SKM-1 (cell line): Measurements from ENCODE around the gene PALLD.

ENCODE experiments used
- DNase-seq: peaks from one replicate; lab custom pipeline; 2025; ENCODE audit not compliant: unreplicated experiment; lab: John Stamatoyannopoulos, UW

The PALLD gene

GRCh38 chr4:168844353-168845049, 347.6 kb downstream of the PALLD start:
- DNase-seq, result no peak

GRCh38 chr4:168845897-168846296, 349.0 kb downstream of the PALLD start:
- DNase-seq, result no peak

GRCh38 chr4:168846414-168846813, 349.6 kb downstream of the PALLD start:
- DNase-seq, result no peak

DNA sequence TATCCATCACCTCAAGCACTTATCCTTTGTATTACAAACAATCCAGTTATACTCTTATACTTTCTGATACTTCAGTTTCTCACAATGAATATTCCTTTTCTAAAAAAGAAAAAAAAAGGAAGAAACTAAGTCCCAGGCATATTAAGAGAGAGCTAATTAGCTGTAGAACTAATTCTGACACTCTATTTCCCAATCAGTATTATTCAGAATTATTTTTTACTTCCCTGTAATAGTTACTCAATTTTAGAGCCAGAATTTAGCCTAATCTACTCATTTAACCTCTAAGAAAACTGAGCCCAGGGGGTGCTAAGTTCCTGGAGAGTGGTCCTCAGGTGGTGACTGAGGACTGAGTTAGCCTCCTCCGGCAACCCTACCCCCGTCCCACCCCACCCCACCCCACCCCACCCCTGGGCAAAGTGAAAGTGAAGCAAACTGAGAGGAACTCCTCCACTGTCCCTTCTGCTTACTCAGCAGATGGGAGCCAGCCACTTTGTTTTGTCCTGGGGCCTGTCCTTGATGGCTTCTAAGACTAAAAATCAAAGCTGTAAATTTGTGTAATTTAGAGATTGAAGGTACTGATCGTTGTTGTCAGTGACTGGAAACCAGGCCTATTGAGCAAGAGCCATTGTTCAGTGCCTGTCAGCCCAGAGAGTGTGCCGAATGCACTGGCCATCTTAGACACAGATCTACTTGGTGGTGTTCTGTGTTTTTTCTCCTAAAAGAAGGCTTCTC, 351.1 kb downstream of the PALLD start:
- no peak for DNase-seq

DNA sequence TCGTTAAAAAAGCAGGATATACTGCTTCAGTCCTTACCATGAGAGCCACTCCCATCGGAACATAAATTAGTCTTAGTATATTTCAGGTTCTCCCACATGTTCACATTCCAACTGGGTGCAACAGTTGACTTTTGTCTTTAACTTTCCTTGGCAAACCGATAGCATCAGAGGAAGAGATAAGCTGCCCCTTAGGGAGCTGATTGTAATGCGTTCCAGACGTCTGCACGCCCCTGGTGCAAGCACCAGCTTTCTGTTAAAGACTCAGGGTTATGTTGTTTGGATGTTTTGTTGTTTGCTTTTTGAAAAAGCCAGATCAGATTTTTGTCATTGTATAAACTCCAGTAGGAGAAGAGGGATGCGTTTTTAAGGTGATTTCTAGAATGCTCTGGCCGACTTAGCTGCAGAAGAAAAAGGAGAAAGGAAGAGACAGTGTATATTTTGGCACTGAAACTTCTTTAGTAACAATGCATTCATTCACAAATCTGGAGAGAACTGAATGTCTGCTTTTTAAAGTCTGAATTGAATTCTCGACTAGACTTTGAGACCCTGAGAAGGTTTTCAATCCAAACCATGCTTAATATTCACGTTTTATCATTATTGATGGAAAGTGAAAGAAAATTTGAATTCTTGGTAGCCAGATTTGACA, 352.3 kb downstream of the PALLD start:
- no peak for DNase-seq

- DNase-seq, result no peak
Observed at GRCh38 chr4:168849997-168850396, 353.1 kb downstream of the PALLD start.

DNA sequence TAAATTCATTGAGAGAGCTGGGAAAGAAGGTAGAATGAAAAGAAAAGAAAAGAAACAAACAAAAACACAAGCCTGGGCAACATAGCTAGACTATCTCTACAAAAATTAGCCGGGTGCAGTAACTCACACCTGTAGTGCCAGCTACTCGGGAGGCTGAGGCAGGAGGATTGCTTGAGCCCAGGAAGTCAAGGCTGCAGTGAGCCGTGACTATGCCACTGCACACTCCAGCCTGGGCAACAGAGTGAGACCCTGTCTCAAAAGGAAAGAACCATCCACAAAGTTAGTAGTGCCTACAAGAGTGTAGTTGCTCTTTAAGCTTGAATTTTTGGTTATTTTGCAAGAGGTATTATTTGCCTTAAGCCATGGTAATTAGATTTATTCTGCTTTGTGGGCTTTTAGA, 355.5 kb downstream of the PALLD start:
- no peak for DNase-seq

DNA sequence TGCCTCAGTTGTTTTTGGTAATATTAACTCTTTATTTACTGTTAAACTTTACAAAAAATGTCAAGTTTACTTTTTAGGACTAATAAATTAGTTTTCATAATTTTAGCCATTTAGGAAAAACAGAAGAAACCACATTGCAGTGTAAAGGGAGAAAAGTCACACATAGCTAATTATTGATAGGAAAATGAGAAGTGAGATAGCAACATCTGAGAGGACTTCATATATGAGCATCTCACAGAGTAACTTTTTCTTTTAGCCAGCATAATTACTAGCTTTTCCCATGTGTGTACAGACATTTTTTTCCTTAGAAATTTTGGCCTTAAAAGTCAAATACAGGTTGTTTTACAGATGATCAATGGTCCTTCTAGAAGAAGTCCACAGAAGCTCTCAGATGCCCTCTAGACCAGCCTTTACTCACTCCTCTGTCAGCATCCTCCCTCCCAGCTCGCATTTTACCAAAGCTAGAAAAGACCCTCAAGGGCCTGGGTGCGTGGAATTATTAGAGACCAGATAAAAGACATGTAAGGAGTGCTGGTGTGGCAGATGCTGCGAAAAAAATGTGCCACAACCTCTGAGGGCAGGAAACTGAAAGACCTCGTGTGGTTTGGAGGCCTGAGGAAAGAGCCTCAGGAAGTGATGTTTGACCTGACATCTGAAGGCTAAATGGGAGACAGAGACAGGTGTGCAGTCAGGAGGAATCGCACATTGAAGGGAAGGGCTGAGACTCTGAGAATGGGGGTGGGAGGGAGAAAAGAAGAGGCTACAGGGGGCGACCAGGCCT, 356.3 kb downstream of the PALLD start:
- no peak for DNase-seq

DNA sequence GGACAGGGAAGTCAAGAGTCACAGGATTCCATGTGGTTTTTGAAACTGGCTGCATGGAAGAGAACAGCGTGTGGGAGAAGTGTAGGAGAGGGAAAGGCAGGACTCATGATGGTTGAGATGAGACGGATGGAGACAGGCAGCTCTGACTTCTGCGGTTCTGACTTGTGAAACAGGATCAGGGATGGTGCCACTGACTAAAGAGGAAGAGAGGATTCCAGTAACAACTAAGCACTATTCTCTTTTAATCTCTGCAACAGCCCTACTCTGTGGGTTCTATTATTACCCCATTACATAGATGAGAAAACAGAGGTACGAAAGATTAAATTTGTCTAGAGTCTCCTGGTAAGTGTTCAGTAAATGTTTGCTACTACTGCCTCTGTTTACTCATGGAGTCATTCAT, 356.9 kb downstream of the PALLD start:
- DNase-seq, result no peak

- no peak for DNase-seq
Observed at GRCh38 chr4:168854350-168854921, 357.6 kb downstream of the PALLD start.

DNA sequence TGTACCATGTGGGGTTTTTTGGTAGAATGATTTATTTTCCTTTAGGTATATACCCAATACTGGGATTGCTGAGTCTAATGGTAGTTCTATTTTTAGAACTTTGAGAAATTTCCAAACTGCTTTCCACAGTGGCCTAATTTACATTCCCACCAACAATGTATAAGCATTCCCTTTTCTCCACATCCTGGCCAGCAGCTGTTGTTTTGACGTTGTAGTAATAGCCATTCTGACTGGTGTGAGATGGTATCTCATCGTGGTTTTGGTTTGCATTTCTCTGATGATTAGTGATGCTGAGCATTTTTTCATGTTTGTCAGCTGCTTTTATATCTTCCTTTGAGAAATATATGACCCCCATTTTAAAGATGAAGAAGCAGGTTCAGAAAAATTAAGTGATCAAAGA, 359.5 kb downstream of the PALLD start:
- no peak for DNase-seq

DNA sequence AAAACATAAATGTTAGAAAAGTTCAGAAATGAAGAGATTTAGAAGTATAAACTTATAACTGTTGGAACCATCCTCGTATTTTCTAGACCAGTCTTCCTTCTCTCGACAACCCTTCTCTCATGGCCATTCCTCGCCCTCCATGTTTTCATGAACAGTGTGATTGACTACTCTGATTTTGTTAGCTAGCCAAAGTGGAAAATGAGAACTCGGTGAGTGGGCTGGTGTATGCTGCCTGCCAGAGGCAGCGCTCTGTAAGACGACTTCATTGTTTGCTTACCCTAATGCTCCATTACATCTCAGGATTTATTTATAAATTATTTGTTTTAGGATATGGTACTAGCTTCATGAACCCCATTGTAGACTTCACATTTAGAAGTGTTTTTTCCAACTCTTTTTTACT, 360.2 kb downstream of the PALLD start:
- no peak for DNase-seq

- DNase-seq, result no peak
Observed at GRCh38 chr4:168857546-168858314, 360.9 kb downstream of the PALLD start.

- no peak for DNase-seq
Observed at GRCh38 chr4:168859100-168859499, 362.2 kb downstream of the PALLD start.

DNA sequence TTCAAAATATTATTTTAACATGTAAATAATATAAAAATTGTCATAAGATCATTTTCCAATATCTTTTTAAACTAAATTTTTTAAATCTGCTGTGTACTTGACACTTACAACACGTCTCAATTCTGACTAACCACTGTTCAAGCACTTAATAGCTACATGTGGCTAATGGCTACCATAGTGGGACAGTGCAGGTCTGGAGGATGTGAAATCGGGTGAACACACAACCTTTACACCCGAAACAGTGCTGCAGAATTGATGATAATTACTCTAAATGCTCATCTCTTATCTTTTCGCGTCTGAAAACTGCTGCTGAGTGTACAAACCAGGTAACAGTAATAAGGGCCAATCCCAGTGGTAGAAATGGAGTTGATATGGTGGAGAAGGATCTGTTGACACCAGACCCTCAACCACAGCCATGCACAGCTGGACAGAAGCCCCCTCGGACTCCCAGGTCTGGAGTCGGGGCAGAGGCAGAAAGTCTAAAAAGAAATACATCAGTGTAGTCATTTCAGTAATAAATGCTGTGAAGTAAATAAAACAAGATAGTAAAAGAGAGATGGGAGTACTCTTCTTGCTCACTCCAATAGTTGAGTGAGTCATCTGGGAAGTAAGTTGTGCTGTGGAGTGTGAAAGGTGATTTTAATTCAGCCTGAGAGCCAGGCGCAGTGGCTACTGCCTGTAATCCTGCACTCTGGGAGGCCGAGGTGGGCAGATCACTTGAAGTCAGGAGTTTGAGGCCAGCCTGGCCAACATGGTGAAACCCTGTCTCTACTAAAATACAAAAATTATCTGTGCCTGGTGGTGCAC, 363.2 kb downstream of the PALLD start:
- DNase-seq, result no peak

- DNase-seq, result no peak
Observed at GRCh38 chr4:168860827-168861226, 364.0 kb downstream of the PALLD start.

DNA sequence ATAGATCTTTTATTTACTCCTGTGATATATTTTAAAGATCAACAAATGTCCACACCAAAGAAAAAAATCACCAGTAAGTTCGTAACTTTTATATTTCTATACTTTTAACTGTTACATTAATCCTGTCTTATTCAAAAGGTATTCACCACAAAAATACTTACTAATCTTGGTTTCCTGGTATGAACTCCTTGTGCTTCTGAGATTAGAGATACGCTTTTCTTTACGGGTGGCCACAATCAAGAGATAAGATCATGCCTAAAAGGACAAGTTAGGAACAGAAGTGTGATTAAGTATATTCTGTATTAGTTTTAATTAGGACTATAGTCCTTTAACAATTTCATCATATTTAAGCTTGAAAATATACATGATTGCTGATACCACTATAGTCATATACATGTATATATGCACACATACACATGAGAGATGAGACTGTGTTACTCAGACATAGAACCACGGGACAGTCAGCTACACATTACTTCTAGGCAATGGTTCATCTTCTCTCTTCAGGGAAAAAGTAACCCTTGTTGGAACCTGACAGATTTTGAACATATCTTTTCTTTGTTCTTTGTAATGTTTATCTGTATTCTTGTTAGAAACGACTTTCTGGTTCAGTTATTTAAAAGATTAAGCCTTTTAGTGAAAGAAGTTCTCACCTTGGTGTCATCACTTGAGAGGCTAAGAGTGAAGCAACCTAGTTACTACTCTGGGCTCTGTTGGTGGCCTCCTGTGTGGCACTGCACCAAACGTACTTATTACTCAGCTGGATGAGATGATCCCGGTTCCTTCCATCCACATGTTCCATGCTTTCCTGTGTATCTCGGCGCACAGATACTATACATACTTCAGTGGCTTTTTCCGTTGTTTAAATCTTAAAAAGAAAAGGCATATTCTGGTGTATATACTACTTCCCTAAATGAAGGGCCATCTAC, 367.1 kb downstream of the PALLD start:
- DNase-seq, result no peak

DNA sequence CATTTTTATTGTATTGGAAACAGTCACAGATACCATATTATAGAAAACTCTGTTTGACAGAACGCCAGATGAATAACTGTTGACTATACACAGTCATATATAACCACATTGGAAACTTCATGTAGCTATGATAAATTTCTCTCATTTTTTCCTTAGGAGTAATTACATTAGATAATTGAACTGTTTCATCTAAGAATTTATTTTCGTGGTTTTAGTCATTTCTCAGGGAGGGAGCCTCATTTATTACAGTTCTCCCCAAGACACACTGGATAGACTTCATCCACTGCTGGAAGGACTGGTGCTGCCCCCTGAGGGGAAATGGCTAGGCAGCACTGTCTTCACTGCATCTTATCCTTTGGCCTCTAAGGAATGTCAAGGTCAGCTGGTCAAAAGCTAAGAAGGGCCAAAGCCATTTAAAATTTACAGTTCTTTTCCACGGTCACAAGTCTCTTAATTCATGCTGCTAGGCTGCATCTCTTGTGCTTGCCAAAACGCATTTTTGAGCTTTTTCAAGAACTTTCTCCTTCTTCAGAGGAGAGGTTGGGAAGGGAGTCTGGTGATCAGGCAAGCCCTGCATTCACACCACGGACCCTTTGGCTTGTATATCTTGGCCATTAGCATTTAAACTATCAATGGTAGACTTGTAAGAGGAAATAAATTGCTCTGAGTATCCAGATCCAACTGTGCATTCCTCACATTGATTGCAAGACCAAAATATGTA, 368.1 kb downstream of the PALLD start:
- DNase-seq, result no peak
